Measurements from ENCODE around the gene GCNT4. TPM values are rescaled to one million over a fixed set of nuclear protein-coding genes. Genes with fewer than 3 reads are reported as not detected.

The GCNT4 gene
- total and polyA plus RNA-seq, 2 donors (not counting 3 experiments of a cell fraction or from before 2014, with no cell fraction given), result not detected

GRCh38 chr5:75057561-75057960 lies 5.2 kb upstream of the GCNT4 start:
- ChIA-PET CTCF (interaction anchor here (1.6 kb wide), 1 partner anchor 1118 kb away, joined by 4 read pairs; no protein-coding TSS in a partner anchor), POLR2A (no interaction called here)
- Histone ChIP-seq H4K20me1 (replicated peaks; ENCODE audit: control insufficient read depth, extremely low read depth, insufficient read depth, low read length) (no peaks in the 10 kb centered on the region), H3K9me1 (replicated peaks; ENCODE audit: control insufficient read depth, extremely low read depth, insufficient read depth, low read length) (no peaks in the 10 kb centered on the region), H3K4me2 (ENCODE audit: insufficient read depth, low read length) (no peak overlapping the region), H3K79me2 (ENCODE audit: control insufficient read depth, insufficient read depth, low read length) (no peaks in the 10 kb centered on the region), H3K9me3 (replicated peaks; ENCODE audit: control insufficient read depth, insufficient read depth, low read length) (no peaks in the 10 kb centered on the region), H3K9ac (replicated peaks; ENCODE audit: extremely low read depth, insufficient read depth, low read length) (no peak overlapping the region), H3K4me3 (replicated peaks in 1 of 3; ENCODE audit: insufficient read depth in 1 of 3, low read depth in 1 of 3, low read length in 3 of 3) (no peak overlapping the region), H3K27me3 (ENCODE audit: control insufficient read depth in 2 of 2, insufficient read depth in 2 of 2, low read length in 2 of 2) (peaks cover 0 to 1% of the 10 kb centered on the region in 2 experiments), H2AFZ (ENCODE audit: low read depth, low read length) (no peak overlapping the region), H3K4me1 (ENCODE audit: control insufficient read depth, extremely low read depth, insufficient read depth, low read length) (peaks cover 10% of the 10 kb centered on the region), H3K36me3 (ENCODE audit: control insufficient read depth in 2 of 2, extremely low read depth in 1 of 2, insufficient read depth in 2 of 2, low read length in 2 of 2) (no peaks in the 10 kb centered on the region), H3K27ac (ENCODE audit: insufficient read depth, low read depth, low read length) (no peak overlapping the region)
- no peak for TF ChIP-seq POLR2AphosphoS5 (IDR thresholded peaks at IDR 0.05; ENCODE audit: insufficient read depth, low read depth, low read length)
- TF ChIP-seq POLR2A (IDR thresholded peaks at IDR 0.05; ENCODE audit: low read depth, low read length), result no peak
- peak; percentile 21 for TF ChIP-seq FOS (IDR thresholded peaks at IDR 0.05; ENCODE audit: borderline replicate concordance, insufficient read depth, low read length)
- TF ChIP-seq MYC (IDR thresholded peaks at IDR 0.05; ENCODE audit: low read depth, low read length), result no peak
- no peak for TF ChIP-seq MAX (IDR thresholded peaks at IDR 0.05; ENCODE audit: insufficient read depth, insufficient read length)
- peak; percentile 92 for TF ChIP-seq GATA2 (IDR thresholded peaks at IDR 0.05; ENCODE audit: insufficient read depth, insufficient read length, low read depth, low read length)
- no peak for TF ChIP-seq CTCF (IDR thresholded peaks at IDR 0.05; ENCODE audit: extremely low read depth in 1 of 2, insufficient read depth in 1 of 2, low read depth in 1 of 2, low read length in 2 of 2)
- TF ChIP-seq EZH2 (IDR thresholded peaks at IDR 0.05; ENCODE audit: borderline replicate concordance, low read depth, low read length, severe bottlenecking), result no peak
- TF ChIP-seq JUN (IDR thresholded peaks at IDR 0.05; ENCODE audit: borderline replicate concordance, insufficient read depth, insufficient read length, low read depth), result no peak
- BruUV-seq (replicated peaks), result no TSS peak
- peak; percentile 75 for FAIRE-seq
- dilution Hi-C loops (cut with MboI; ENCODE audit: extremely low pct_ligation_motif_present, low sequenced_read_pairs) (no loop called here), intact Hi-C loops (cut with micrococcal nuclease) (loop anchor here (10.0 kb wide), 3 partner anchors 177 to 657 kb away; partner anchors contain the start of genes ANKRD31 and POC5)
- DNase-seq (ENCODE audit: low read depth, low spot score), result peak; percentile 19
